Neuronal stem cell (in vitro differentiated cells): ENCODE measurements around the gene SYNCRIP.

Experiments
- DNase-seq: peaks from one replicate; pipeline ENCODE4 v3.0.0-alpha.2; 2013; ENCODE audit warnings: low spot score
- H2AFZ ChIP-seq: one replicate; pipeline ENCODE4 v1.6.1; 2013; ENCODE audit warnings: mild to moderate bottlenecking, low read length, inconsistent platforms
- H2AK5ac ChIP-seq: 2 replicates; pipeline ENCODE4 v1.6.1; 2013; ENCODE audit warnings: low read depth, mild to moderate bottlenecking, inconsistent platforms, low read length, moderate library complexity, mixed read lengths
- H2BK120ac ChIP-seq: 2 replicates; pipeline ENCODE4 v1.6.1; 2013; ENCODE audit warnings: low read depth, mild to moderate bottlenecking, inconsistent platforms, low read length, moderate library complexity, mixed read lengths
- H2BK12ac ChIP-seq: one replicate; pipeline ENCODE4 v1.6.1; 2013; ENCODE audit warnings: low read length, inconsistent platforms
- H2BK15ac ChIP-seq: 2 replicates; pipeline ENCODE4 v1.6.1; 2013; ENCODE audit warnings: mild to moderate bottlenecking, low read length, inconsistent platforms, mixed read lengths
- H2BK5ac ChIP-seq: one replicate; pipeline ENCODE4 v1.6.1; 2013; ENCODE audit warnings: inconsistent platforms, mild to moderate bottlenecking, low read length, moderate library complexity
- H3K14ac ChIP-seq: one replicate; pipeline ENCODE4 v1.6.1; 2013; ENCODE audit warnings: low read length, inconsistent platforms
- H3K18ac ChIP-seq: 2 replicates; pipeline ENCODE4 v1.6.1; 2013; ENCODE audit warnings: low read length, inconsistent platforms
- H3K23ac ChIP-seq: 2 replicates; pipeline ENCODE4 v1.6.1; 2013; ENCODE audit warnings: low read depth, mild to moderate bottlenecking, mixed read lengths, low read length, inconsistent platforms; ENCODE audit not compliant: poor library complexity
- H3K27ac ChIP-seq: replicated peaks from 3 replicates; pipeline ENCODE4 v1.5.1; 2013; ENCODE audit warnings: low read length, inconsistent platforms
- H3K27me3 ChIP-seq, 3 experiments: 2 replicates each; pipeline ENCODE4 v1.6.1; 2013; ENCODE audit warnings: low read length in 3 of 3, mild to moderate bottlenecking in 2 of 3, inconsistent platforms in 1 of 3, low read depth in 1 of 3, mixed read lengths in 1 of 3, moderate library complexity in 1 of 3; ENCODE audit not compliant: control insufficient read depth in 3 of 3, insufficient read depth in 3 of 3
- H3K36me3 ChIP-seq, 2 donors: replicated peaks in 1 of 2; 2 replicates each; pipeline ENCODE4 v1.6.1; 2013; ENCODE audit warnings: low read length in 2 of 2; ENCODE audit not compliant: control insufficient read depth in 2 of 2, insufficient read depth in 2 of 2
- H3K4ac ChIP-seq: 2 replicates; pipeline ENCODE4 v1.6.1; 2013; ENCODE audit warnings: inconsistent platforms, mild to moderate bottlenecking, low read length, moderate library complexity
- H3K4me1 ChIP-seq, 2 donors: 1 replicate in 1 of 2; 2 replicates in 1 of 2; pipeline ENCODE4 v1.6.1; 2013; ENCODE audit warnings: low read length in 2 of 2, low read depth in 1 of 2; ENCODE audit not compliant: control insufficient read depth in 2 of 2, insufficient read depth in 1 of 2
- H3K4me2 ChIP-seq: one replicate; pipeline ENCODE4 v1.6.1; 2013; ENCODE audit warnings: mild to moderate bottlenecking, low read length, inconsistent platforms; ENCODE audit not compliant: insufficient read depth, poor library complexity, severe bottlenecking
- H3K4me3 ChIP-seq, 2 donors: 2 replicates each; pipeline ENCODE4 v1.5.1; 2013; ENCODE audit warnings: low read length in 2 of 2, mild to moderate bottlenecking in 2 of 2, inconsistent platforms in 1 of 2, moderate library complexity in 1 of 2
- H3K79me1 ChIP-seq: one replicate; pipeline ENCODE4 v1.6.1; 2013; ENCODE audit warnings: low read depth, mild to moderate bottlenecking, inconsistent platforms, low read length, moderate library complexity
- H3K9ac ChIP-seq: one replicate; pipeline ENCODE4 v1.6.1; 2013; ENCODE audit warnings: mild to moderate bottlenecking, low read depth, low read length, inconsistent platforms; ENCODE audit not compliant: poor library complexity
- H3K9me3 ChIP-seq, 2 donors: replicated peaks in 1 of 2; 2 replicates each; pipeline versions ENCODE3 to v1.6.1; 2013; ENCODE audit warnings: low read length in 2 of 2, mild to moderate bottlenecking in 2 of 2, inconsistent platforms in 1 of 2, low read depth in 1 of 2, mixed read lengths in 1 of 2, moderate library complexity in 1 of 2; ENCODE audit not compliant: control insufficient read depth in 2 of 2, insufficient read depth in 1 of 2
- H4K8ac ChIP-seq: one replicate; pipeline ENCODE4 v1.6.1; 2013; ENCODE audit warnings: low read depth, mild to moderate bottlenecking, inconsistent platforms, low read length, moderate library complexity
- H4K91ac ChIP-seq: one replicate; pipeline ENCODE4 v1.6.1; 2013; ENCODE audit warnings: low read length, low read depth, mild to moderate bottlenecking, inconsistent platforms; ENCODE audit not compliant: poor library complexity
- WGBS, 2 donors: extraction: QIAGEN DNeasy Blood & Tissue Kit; methylation state at CpG; one replicate each; pipeline ENCODE4 v1.1.7; 2013; ENCODE audit warnings: missing lambda C conversion rate in 2 of 2, mixed read lengths in 1 of 2; ENCODE audit not compliant: insufficient read length in 2 of 2, insufficient replicate concordance in 1 of 2; ENCODE audit errors: extremely low coverage in 2 of 2; 5-methylcytosine and 5-hydroxymethylcytosine counted together

Gene SYNCRIP

GRCh38 chr6:85673198-85674139 lies 30.8 kb upstream of the SYNCRIP start:
- Histone ChIP-seq H3K23ac (no peak overlapping the region), H3K27ac (no peak overlapping the region), H2BK12ac (no peak overlapping the region), H3K4me1 (peaks cover 4 to 12% of the 10 kb centered on the region in 2 donors), H3K79me1 (no peaks in the 10 kb centered on the region), H2BK5ac (no peak overlapping the region), H3K27me3 (no peaks in the 10 kb centered on the region), H3K14ac (no peak overlapping the region), H3K36me3 (peaks cover 4 to 58% of the 10 kb centered on the region in 2 donors), H3K18ac (no peak overlapping the region), H3K4me2 (no peak overlapping the region), H3K9ac (no peak overlapping the region), H2AK5ac (no peak overlapping the region), H3K4me3 (no peak overlapping the region), H4K8ac (no peak overlapping the region), H2BK15ac (no peak overlapping the region), H4K91ac (no peak overlapping the region), H3K9me3 (no peaks in the 10 kb centered on the region), H3K4ac (no peak overlapping the region), H2BK120ac (no peak overlapping the region), H2AFZ (no peak overlapping the region)
- no peak for DNase-seq
- WGBS, 2 donors: no CpG with 5 or more reads among the region's 4 CpGs

- H3K4ac ChIP-seq: no peak overlapping the region
- no peak overlapping the region for H3K4me3 ChIP-seq
- no peak overlapping the region for H3K9ac ChIP-seq
- no peaks in the 10 kb centered on the region for H3K79me1 ChIP-seq
- H3K27ac ChIP-seq: no peak overlapping the region
- H3K9me3 ChIP-seq: no peaks in the 10 kb centered on the region
- H3K18ac ChIP-seq: no peak overlapping the region
- H2BK120ac ChIP-seq: no peak overlapping the region
- no peak overlapping the region for H4K91ac ChIP-seq
- H4K8ac ChIP-seq: no peak overlapping the region
- peaks cover 4 to 57% of the 10 kb centered on the region in 2 donors for H3K36me3 ChIP-seq
- H2AK5ac ChIP-seq: no peak overlapping the region
- DNase-seq: no peak
- H3K4me1 ChIP-seq: peaks cover 4 to 12% of the 10 kb centered on the region in 2 donors
- no CpG with 5 or more reads among the region's 4 CpGs for WGBS, 2 donors
- no peak overlapping the region for H3K4me2 ChIP-seq
- no peak overlapping the region for H2BK5ac ChIP-seq
- no peak overlapping the region for H2BK15ac ChIP-seq
- H3K27me3 ChIP-seq: no peaks in the 10 kb centered on the region
- H3K14ac ChIP-seq: no peak overlapping the region
- H2BK12ac ChIP-seq: no peak overlapping the region
- H3K23ac ChIP-seq: no peak overlapping the region
- no peak overlapping the region for H2AFZ ChIP-seq
Observed at GRCh38 chr6:85672623-85673022, 29.9 kb upstream of the SYNCRIP start.

GRCh38 chr6:85672050-85672449 lies 29.4 kb upstream of the SYNCRIP start:
- H3K9me3 ChIP-seq: no peaks in the 10 kb centered on the region
- H3K79me1 ChIP-seq: no peaks in the 10 kb centered on the region
- H3K27ac ChIP-seq: no peak overlapping the region
- H3K18ac ChIP-seq: no peak overlapping the region
- H3K4ac ChIP-seq: no peak overlapping the region
- no peak overlapping the region for H3K14ac ChIP-seq
- no peak overlapping the region for H3K4me3 ChIP-seq
- H3K36me3 ChIP-seq: peaks cover 4 to 51% of the 10 kb centered on the region in 2 donors
- no peak overlapping the region for H2BK120ac ChIP-seq
- H2BK12ac ChIP-seq: no peak overlapping the region
- H2BK5ac ChIP-seq: no peak overlapping the region
- H3K23ac ChIP-seq: no peak overlapping the region
- no peaks in the 10 kb centered on the region for H3K27me3 ChIP-seq
- H3K4me1 ChIP-seq: peaks cover 4 to 12% of the 10 kb centered on the region in 2 donors
- no peak for DNase-seq
- H4K91ac ChIP-seq: no peak overlapping the region
- no peak overlapping the region for H4K8ac ChIP-seq
- no peak overlapping the region for H3K9ac ChIP-seq
- no peak overlapping the region for H3K4me2 ChIP-seq
- no peak overlapping the region for H2AK5ac ChIP-seq
- H2BK15ac ChIP-seq: no peak overlapping the region
- H2AFZ ChIP-seq: no peak overlapping the region

- no peak overlapping the region for H3K4me3 ChIP-seq
- H3K27ac ChIP-seq: no peak overlapping the region
- no peak overlapping the region for H3K14ac ChIP-seq
Observed at GRCh38 chr6:85670573-85670972, 27.9 kb upstream of the SYNCRIP start.

More at GRCh38 chr6:85670573-85670972, 27.9 kb upstream of the SYNCRIP start:
- Histone ChIP-seq H2AFZ (no peak overlapping the region), H2BK15ac (no peak overlapping the region), H3K9me3 (no peaks in the 10 kb centered on the region), H3K23ac (no peak overlapping the region), H3K4me1 (peaks cover 1 to 4% of the 10 kb centered on the region in 2 donors), H3K36me3 (peaks cover 7 to 37% of the 10 kb centered on the region in 2 donors), H3K4ac (no peak overlapping the region), H4K91ac (no peak overlapping the region), H2AK5ac (no peak overlapping the region), H3K9ac (no peak overlapping the region), H3K79me1 (no peaks in the 10 kb centered on the region), H2BK5ac (no peak overlapping the region), H3K4me2 (no peak overlapping the region), H3K18ac (no peak overlapping the region), H4K8ac (no peak overlapping the region), H2BK12ac (no peak overlapping the region), H3K27me3 (no peaks in the 10 kb centered on the region), H2BK120ac (no peak overlapping the region)
- DNase-seq: no peak
- no CpG with 5 or more reads among the region's 3 CpGs for WGBS, 2 donors
